Stimulated activated naive CD4-positive, alpha-beta T cell treated with Interleukin-2 at 50 U/mL for 16 hours (primary cell): ENCODE measurements around the gene CNTN6.

Source experiments
- DNase-seq: peaks from one replicate; lab custom pipeline; 2025; lab: John Stamatoyannopoulos, UW

Gene CNTN6

DNA sequence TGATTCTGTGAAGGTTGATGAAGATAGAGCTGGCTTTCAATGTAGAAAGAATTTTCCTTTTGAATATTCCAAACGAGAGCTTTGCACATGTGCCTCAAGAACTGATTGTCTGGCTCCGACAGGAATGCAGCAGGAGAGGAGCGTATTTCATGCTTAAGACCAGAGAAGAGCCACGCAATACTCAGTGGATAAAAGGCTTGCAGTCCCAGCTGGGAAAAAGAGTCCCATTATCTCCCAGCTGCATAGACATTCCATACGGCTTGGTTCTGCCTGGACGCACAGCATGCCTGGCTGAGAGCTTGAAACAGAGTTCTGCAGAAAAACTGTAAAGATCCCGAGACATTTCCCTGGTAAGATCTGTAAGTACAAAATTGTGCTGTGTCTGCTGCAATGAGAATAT lies at the start of gene CNTN6:
Gene CNTN6, plus strand, starts transcription at position 254 of the 400 bp plus-strand sequence. CDS start 54,985 bp downstream, outside the sequence.
- DNase-seq: no peak

DNA sequence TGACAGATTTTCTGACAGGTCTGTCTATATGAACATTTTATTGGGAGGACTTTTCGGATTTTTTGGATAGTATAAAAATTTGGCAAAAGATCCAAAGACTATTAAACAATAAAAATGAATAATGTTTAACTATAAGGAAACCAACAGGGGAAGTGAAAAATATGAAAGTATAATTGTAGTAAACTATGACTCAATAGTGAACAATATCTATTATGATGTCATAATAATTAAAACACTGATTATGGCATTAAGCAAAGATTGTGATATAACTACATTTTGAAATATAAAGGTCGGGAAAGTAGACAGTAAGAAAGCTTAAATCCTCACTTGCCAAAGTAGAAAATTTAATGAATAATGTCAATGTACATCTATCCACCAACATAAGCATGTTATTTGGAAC lies 44.3 kb upstream of the CNTN6 start:
- DNase-seq: no peak

DNA sequence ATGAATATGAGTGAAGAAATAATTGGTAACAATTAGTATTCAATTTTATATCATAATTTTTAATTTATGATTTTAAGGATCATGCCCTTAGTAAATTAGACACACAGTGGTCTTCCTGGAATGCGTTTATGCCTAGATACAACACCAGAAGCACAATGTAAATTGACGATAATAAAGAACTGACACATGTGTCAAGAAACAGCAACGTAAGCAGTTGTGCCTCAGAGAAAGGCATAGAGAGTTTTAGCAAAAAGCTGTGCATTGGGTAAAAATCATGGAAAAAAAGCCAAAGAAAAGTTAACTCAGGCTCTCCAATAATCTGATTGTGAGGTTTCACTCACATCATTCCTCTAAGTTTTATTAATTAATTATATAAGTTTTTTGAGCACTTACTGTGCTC lies 37.0 kb upstream of the CNTN6 start:
- DNase-seq: no peak

GRCh38 chr3:1056744-1057143 lies 36.1 kb upstream of the CNTN6 start:
- no peak for DNase-seq

DNA sequence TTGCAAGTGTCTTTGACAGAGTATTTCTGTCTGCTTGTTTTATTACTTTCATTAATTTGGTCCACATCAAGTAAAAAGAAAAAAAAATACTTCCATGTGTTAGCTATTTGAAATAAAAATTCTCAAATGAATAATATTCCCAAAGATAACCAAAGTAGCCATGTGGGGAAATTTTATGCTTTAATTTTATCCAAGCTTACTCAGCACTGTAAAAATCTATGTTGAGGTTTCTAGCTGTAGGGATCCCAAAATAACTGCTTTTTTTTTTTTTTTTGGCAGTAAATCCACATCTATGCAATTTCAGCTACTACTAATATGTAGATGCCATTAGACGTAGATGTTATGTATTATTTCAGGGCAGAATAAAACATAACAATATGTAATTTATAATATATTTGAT lies 35.4 kb upstream of the CNTN6 start:
- no peak for DNase-seq

DNA sequence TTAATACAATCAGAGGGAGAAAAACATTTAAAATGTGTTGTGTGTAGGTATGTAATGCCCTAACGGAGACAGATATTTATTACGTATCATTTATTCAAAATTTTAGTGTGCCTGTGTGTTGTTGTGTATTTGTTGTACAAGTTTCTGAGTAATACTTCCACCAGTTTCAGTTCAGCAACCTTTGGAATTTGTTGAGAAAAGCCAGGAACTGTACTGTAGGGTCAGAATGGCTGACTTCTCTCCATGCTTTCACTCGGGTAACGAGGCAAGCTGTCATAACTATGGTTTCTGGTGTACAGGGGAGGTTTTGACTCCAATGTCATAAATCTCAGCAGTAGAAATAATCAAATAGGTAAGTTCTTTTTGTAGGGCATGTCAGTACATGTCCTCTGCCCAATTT lies 23.8 kb upstream of the CNTN6 start:
- DNase-seq: no peak

DNA sequence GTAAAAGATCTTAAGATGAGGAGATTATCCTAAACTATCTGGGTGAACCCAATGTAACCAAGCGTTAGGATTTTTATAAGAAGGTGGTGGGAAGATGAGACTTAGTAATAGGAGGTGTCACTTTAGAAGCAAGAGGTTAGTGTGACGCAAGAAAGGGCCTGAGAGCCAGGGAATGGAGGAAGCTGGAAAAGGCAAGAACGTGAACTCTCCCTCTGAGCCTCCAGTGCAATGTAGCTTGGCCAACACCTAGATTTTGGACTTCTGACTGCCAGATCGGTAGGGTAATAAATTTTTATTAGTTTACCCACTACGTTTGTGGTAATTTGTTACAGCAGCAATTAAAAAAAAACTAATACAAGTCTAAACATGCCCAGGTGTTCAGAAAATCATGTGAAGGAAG lies 20.8 kb upstream of the CNTN6 start:
- DNase-seq: no peak

GRCh38 chr3:1079662-1080061 lies 13.2 kb upstream of the CNTN6 start:
- DNase-seq: no peak

GRCh38 chr3:1082108-1082507 lies 10.7 kb upstream of the CNTN6 start:
- no peak for DNase-seq

GRCh38 chr3:1087066-1087560 lies 5.7 kb upstream of the CNTN6 start:
- DNase-seq: no peak

- no peak for DNase-seq
Measured at GRCh38 chr3:1088503-1088902, 4.3 kb upstream of the CNTN6 start.

DNA sequence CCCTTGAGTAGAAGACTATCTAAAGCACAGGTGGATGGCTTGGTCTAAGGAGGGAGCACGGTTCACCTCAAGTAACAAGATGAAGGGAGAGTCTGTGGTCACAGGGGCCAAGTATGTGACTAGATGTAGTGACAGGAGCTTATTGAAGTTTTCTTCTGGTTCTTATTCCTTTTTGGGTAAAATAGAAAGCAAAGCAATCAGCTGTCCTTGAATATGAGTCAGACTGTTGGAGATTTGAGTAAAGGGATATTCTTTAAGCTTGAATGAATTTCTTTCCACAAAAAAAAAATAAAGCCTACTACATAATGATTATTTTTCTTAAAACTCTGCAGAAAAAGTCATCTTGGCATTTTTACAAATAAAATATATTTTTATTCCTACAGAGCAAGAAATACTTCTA lies 1.5 kb upstream of the CNTN6 start:
- DNase-seq: no peak

DNA sequence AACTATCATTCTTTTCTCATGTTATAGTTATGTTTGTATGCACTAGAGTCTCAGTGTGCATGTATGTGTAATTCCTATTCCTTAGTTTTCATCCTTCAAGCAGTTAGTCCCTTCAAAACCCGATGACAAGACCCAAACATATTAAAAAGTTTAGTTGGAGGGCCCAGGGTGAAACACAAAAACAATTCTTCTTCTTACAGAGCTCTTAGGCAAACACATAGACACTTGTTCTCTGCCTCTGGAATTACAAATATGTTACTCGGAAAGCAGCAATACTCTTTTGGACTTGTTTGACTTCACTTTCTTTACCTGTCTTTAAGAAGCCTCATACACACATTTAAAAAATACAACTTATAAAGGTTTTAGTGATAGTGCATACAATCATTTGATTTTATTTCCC lies 763 bp upstream of the CNTN6 start:
- DNase-seq: no peak

DNA sequence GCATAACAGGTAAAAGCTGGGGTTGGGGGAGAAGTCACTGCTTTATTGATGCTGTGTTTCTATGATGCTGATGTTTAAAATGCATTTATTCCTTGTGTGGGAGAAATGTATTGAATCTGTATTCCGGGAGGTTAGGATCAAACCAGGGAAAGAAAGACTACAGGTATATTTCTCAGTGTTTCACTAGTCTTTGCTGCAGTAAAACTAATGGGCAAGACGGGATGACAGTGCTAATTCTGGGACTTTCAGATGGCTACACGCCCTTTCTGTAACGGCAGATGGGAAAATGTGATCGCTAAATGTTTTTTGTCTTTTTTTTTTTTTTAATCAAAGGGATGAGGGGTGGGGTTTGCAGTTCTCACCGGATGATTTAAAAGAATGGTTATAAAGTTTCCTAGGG lies 393 bp downstream of the CNTN6 start:
- no peak for DNase-seq

DNA sequence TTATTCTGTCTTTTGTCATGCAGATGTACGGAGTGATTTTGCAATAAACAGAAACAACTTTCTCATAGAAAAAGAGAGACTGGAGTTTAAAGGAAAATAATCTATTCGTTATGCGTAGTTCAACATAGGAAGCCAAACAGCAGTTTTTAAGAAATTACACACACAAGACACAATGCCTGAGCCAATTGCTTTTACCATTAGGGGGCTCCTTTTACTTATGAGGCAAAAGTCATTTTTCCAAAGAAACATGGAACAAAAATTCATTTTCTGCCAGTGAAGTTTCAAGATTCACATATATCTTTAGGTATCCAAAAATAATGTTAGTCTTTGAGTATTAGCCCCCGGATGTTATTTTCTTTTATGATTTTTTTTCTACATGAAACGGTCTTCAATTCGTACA lies 10.7 kb downstream of the CNTN6 start:
- DNase-seq: no peak

DNA sequence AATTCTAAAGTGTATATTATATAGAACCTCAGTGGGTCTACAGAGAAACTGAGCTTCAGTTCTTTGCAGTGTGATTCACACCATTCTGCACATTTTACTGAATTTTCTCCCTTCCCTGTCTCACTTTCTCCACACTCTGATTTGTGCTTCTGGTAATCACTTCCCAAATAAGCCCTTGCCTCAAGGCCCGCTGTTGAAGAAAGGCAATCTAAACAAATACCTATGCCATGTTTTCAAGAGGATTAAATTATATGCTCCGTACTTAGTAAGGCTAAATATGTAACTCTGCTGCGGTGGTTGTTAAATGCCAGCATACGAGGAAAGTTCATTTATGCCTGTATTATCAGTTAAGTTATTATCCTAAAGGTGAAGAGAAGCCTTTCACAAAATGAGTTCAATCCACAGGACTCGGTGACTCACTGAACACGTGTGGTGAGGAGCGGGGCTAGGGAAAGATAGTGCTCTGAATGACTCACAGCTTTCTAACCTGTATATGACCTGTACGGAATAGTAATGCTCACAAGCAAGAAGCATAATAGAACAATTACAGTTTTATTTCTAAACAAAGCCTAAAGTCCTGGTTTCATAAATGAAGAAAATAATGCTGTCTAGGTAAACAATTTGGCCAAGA lies 25.1 kb downstream of the CNTN6 start:
- no peak for DNase-seq

- no peak for DNase-seq
Measured at GRCh38 chr3:1131166-1131565, 38.3 kb downstream of the CNTN6 start.

DNA sequence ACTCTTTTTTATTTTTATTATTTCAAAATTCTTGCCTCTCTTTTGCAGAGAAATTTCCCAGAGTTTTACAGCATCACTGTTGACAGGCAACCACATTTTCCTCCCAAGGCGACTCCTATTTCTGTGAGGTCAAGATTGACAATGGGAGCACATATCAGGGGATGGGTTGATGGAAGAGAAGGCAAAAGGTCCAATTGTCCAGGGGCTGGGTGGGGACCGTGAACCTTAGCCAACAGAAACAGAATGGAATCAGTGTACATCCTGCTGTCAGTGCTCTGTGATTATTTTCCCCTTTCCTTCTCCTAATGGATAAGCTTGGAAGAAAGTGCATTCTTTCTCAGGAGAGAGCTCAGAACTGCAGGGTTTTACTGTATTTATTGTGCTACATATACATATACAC lies 42.4 kb downstream of the CNTN6 start:
- no peak for DNase-seq

GRCh38 chr3:1138036-1138435 lies 45.2 kb downstream of the CNTN6 start:
- DNase-seq: no peak

- no peak for DNase-seq
Measured at GRCh38 chr3:1139071-1139470, 46.2 kb downstream of the CNTN6 start.

DNA sequence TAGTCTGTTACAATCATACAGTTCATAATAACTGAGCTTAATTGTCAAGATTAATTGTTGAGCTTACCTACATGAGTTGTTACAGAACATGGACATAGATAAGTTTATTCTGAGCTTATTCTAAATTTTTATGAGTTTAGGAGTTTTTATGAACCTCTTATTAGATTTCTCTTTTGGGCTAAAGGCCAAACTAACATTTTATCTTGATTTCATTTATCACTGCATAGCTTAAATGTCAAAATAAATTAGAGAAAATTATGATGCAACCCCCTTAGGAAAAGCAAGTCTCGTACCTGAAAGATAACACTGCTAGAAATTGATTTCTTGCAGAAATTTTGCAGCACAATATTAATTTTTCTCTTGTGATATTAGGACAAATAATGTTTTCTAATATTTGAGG lies 54.5 kb downstream of the CNTN6 start:
- DNase-seq: no peak

- DNase-seq: no peak
Measured at GRCh38 chr3:1147819-1148218, 55.0 kb downstream of the CNTN6 start.

DNA sequence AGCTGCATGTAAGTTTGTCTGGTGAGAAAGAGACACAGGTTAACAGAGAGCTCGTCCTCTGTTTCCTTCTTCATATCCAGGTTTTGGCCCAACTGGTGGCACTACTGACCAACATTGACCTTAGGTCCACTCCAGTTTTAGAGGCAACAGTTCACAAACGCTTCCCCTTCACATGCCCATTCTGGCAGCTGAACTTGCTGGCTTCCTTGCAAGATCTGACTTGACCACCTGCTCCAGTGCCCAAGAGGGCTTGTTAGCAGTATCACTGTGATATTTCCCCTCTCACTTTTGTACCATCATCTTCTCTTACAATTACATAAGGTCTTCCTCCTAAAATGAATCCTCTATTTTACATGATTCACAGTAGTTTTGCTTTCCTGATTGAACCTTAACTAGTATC lies 71.3 kb downstream of the CNTN6 start:
- DNase-seq: no peak

DNA sequence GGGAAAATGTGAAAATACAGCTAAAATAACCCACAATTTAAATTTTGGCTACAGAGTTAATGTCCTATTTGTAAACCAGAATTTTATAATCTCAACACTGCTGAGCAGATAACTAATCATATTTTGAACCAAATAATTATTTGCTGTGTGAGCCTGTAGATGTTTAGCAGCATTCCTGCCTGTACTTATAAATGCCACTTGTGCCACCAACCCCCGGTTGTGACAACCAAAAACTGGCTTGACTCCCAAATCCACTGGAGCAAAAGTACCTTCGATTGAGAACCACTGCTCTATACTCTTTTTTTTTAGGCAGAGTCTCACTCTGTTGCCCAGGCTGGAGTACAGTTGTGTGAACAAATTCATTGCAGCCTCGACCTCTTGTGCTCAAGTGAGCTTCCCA lies 78.5 kb downstream of the CNTN6 start:
- DNase-seq: no peak

- no peak for DNase-seq
Measured at GRCh38 chr3:1172644-1173043, 79.8 kb downstream of the CNTN6 start.
